Activated naive CD8-positive, alpha-beta T cell (primary cell): ENCODE results near the gene GKN1.

Source experiments
- H3K27ac Mint-ChIP-seq: one replicate; pipeline ENCODE4 v1.8.0; 2021; ENCODE audit warnings: mixed read lengths
- H3K27me3 Mint-ChIP-seq: one replicate; pipeline ENCODE4 v1.8.0; 2021; ENCODE audit warnings: mixed read lengths
- H3K36me3 Mint-ChIP-seq: one replicate; pipeline ENCODE4 v1.8.0; 2021; ENCODE audit warnings: mixed read lengths
- H3K4me1 Mint-ChIP-seq: one replicate; pipeline ENCODE4 v1.8.0; 2021; ENCODE audit warnings: low read depth, mixed read lengths
- H3K4me3 Mint-ChIP-seq: one replicate; pipeline ENCODE4 v1.8.0; 2021; ENCODE audit warnings: mild to moderate bottlenecking, mixed read lengths
- H3K9me3 Mint-ChIP-seq: one replicate; pipeline ENCODE4 v1.8.0; 2021; ENCODE audit warnings: low read depth, mixed read lengths

The GKN1 gene

GRCh38 chr2:69026691-69027459 lies 52.4 kb downstream of the GKN1 start:
- no peaks in the 10 kb centered on the region for H3K36me3 Mint-ChIP-seq
- H3K27me3 Mint-ChIP-seq: peaks cover 5% of the 10 kb centered on the region
- H3K4me1 Mint-ChIP-seq: no peaks in the 10 kb centered on the region
- H3K4me3 Mint-ChIP-seq: no peak overlapping the region
- H3K9me3 Mint-ChIP-seq: no peaks in the 10 kb centered on the region
- no peak overlapping the region for H3K27ac Mint-ChIP-seq
